Stimulated activated CD4-positive, alpha-beta T cell treated with anti-CD3 and anti-CD28 coated beads, TNF-alpha, amount 100 ng/mL, for 24 hours (primary cell): ENCODE measurements around the gene XRN1.
"Not testable (repeated sequence)": the region's sequence is repeated elsewhere in the genome, so short reads cannot be mapped to it uniquely, and the experiment has no call there.

Experiments
- DNase-seq, 3 experiments: peaks; one replicate each; pipeline ENCODE4 v3.0.0-alpha.2; 2020; ENCODE audit warnings: low read depth in 3 of 3

Gene XRN1

DNA sequence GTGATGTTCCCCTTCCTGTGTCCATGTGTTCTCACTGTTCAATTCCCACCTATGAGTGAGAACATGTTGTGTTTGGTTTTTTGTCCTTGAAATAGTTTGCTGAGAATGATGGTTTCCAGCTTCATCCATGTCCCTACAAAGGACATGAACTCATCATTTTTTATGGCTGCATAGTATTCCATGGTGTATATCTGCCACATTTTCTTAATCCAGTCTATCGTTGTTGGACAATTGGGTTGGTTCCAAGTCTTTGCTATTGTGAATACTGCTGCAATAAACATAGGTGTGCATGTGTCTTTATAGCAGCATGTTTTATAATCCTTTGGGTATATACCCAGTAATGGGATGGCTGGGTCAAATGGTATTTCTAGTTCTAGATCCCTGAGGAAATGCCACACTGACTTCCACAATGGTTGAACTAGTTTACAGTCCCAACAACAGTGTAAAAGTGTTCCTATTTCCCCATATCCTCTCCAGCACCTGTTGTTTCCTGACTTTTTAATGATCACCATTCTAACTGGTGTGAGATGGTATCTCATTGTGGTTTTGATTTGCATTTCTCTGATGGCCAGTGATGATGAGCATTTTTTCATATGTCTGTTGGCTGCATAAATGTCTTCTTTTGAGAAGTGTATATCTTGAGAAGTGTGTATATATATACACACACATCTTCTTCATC lies 123.4 kb downstream of the XRN1 start:
- DNase-seq = not testable (repeated sequence)

DNA sequence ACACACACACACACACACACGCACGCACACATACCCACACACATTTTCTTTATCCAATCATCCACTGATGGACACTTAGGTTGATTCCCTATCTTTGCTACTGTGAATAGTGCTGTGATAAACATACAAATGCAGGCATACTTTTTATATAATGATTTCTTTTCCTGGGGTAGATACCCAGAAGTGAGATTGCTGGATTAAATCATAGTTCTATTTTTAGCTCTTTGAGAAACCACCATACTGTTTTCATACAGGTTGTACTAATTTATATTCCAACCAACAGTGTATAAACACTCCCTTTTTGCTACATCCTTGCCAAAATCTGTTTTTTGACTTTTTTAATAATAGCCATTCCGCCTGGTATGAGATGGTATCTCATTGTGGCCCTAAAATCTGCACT lies 127.9 kb downstream of the XRN1 start:
- no peak for DNase-seq

DNA sequence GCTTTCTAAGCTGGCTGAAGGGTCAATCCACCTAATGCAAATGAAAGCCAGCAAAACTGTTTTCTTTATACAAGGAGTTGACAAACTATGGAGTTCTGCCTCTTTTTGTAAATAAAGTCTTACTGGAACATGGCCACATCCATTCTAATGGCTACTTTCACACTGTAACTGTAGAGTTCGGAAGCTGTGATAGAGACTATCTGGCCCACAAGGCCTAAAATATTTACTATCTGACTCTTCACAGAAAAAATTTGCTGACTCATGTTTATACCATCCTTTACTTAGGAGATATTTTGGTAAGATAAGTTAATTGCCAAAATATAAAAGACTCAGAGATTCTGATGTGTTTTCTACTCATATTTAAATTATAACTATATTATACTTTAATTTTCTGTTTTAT lies 128.7 kb downstream of the XRN1 start:
- DNase-seq = no peak

DNA sequence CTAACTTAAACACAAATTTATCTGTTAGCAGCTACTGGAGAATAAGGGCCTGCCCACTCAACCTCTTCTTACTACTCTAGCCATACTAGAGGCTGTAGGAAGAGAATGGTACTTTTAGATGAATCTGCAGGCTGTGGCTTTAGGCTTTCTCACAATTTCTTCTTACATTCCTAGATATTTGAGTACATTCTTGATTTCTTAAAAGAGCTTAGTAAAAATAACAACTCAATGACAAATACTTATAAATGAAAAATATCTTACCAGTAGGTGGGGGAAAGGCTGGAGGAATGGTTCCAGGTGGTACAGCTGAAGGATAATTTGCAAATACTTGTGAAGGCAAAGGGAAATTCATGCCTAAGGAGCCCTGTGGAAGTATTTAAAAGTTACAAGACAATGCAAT lies 129.5 kb downstream of the XRN1 start:
- DNase-seq = no peak

DNA sequence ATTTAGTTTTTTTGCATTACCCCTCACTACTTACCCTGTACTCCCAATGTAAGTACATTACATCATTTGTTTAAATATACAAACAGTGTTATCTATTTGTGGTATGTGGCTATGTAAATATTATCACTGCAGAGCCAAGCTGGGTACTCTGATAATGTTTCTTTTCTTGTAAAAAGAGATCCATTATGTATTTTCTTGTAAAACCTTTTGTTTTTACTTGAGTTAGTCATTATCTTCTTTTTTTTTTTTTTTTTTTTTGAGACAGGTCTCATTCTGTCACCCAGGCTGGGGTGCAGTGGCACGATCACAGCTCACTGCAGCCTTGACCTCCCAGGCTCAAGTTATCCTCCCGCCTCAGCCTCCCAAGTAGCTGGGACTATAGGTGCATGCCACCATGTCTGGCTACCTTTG lies 131.9 kb downstream of the XRN1 start:
- DNase-seq = not testable (repeated sequence)

DNA sequence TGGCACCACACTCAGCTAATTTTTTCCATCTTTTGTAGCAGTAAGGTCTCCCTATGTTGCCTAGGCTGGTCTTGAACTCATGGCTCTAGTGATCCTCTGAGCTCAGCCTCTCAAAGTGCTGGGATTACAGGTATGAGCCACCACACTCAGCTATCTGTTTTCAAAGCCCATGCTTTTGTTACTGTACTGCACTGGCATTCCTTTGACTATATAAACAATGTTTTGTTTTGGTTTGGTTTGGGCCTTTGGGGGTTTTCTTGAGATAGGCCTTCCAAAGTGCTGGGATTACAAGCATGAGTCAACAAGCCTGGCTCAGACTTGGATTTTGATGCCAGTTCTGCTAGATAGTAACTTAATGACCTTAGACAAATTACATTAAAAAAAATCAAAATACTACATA lies 132.8 kb downstream of the XRN1 start:
- no peak for DNase-seq

DNA sequence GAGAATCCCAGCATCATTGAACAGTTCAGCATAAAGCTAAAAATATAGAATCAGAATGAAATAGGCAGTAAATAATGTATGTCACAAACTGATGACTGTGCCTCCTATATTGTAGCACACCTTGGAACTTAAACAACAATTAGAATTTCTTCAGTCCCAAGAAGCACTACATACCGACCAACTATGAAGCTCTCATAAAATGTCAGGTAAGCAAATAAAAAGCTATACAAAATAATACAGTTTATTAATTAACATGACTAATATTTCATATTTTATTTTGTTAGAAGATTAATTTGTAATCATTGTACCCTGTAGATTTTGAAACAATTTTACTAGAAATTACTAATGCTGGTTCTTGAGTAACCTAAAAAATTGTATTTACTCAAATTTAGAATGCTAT lies 137.4 kb downstream of the XRN1 start:
- DNase-seq = no peak

DNA sequence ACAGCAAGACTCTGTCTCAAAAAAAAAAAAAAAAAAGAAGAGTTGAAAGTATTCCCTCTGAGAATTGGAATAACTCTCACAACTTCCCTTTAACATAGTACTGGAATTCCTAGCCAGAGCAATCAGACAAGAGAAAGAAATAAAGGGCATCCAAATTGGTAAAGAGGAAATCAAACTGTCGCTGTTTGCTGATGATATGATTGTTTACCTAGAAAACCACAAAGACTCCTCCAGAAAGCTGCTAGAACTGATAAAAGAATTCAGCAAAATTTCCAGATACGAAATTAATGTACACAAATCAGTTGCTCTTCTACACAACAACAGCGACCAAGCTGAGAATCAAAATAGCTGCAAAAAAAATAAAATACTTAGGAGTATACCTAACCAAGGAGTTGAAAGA lies 145.0 kb downstream of the XRN1 start:
- not testable (repeated sequence) for DNase-seq

DNA sequence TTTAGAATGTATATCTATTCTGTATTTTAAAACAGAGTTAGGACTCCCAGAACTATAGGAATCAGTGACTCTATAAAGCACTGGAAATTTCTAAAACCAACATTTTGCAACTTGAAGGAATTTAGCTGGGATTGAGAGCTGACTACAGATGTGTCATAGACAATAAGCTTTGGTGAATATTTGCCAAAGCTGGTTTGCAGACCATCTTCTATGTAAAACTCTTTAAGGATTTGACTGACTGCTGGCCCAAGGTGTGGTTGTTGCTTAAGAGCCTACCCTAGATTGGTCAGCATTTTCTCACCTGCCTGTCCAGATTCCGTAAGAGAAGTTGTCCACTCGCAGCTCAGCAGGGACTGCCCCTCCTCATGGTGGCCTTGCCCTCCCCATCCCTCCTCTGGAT lies 149.2 kb downstream of the XRN1 start:
- DNase-seq = no peak

DNA sequence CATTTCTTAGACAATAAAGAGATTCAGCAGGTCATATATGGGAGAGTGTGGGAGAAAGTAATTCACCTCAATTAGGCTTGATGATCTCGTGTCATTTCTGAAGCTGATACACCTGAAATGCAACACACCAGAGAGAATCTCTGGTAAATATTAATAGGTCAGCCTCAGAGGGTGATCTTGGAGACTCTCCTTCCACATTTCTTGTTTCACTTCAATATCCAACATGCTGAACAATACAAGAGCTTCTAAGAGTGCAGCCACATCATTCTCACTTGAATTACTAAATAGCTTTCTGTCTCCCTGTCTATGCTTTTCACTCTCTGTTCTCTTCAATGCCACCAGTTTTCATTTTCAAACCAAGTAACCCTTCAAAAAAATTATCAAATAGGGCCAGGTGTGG lies 151.3 kb downstream of the XRN1 start:
- DNase-seq = no peak

DNA sequence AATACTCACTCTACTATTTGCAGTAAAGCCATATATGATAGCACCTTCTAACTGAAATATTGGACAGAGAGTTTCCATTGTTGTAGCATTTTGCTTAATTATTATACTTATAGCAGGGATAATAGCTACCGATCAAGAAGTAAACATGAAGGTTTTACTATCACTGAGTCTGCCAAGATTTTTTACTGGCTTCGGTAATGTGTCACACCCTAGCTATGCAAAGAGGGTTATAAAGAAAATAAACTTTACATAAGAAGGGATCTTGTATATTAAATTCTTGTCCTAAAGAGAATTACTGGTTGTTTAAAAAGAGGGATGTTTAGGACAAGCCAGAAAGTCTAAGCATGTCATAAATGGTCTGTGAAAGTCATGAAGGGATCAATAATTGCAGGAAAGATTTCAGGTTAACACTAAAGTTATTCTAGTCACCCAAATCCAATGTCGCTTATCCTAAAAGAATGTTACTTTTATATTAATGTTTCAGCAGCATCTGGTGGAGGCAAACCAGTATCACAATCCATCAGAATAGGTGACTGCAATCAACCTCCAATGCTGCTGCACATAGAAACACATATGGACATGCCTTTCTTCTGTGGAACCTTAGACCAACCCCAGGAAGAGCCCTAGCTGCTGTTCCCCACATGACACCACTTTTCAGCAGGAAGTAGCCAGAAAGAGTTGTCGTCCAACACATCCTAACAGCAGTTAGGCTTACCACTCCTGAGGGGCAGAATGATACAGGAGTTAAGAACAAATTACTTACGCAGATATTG lies 159.8 kb downstream of the XRN1 start:
- no peak for DNase-seq

DNA sequence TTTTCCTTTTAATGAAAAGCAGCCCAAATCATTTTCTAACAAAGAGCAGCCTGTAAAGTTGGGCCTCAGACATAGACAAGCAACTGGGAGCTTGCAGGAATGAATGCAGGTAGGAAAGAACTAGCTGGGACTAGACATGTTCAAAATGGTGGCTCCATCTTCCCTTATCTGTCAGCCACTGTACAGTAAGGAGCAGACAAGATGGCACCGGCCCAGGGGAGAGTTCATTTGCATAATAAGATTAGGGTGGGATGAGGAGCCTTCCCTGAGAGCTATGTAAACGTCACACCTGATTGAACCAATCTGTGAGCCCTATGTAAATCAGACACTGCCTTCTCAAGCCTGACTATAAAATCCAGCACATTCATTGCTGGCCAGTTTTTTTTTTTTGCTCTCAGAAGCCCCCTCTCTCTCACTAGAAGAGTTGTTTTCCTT lies 162.7 kb downstream of the XRN1 start:
- DNase-seq = no peak

DNA sequence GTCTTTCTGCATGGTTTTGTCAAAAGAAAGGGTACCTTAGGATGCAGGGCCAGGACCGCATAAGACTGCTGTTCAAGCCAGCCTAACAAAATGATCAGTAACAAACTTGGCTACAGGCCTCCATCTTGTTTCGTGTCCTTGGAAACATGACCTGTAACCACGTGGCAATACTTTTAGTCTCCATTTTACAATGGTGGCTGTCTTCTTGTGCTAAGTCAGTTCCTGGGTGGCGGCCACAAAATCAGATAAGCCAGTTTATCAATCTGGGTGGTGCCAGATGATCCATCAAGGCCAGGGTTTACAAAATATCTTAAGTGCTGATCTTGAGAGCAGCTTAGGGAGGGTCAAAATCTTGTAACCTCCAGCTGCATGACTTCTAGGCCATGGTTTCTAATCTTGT lies 165.3 kb downstream of the XRN1 start:
- DNase-seq = no peak

DNA sequence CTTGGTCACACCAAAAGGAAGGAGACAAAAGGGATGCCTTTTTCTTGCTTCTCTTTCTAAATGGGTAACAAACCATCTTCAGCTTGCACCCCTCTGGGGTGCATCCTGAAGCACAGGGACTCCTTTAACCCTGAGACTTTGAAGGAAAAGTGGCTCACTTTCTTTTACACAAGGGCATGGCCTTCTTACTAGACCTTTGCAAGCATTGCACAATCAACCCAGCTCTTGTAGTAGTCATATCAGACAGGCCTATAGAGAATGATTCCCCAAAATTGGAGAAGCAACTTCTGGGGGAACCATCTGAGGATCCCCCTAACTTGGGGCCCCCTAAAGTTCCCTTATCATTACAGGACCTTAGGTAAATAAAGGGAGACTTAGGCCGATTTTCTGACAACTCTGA lies 166.4 kb downstream of the XRN1 start:
- no peak for DNase-seq

DNA sequence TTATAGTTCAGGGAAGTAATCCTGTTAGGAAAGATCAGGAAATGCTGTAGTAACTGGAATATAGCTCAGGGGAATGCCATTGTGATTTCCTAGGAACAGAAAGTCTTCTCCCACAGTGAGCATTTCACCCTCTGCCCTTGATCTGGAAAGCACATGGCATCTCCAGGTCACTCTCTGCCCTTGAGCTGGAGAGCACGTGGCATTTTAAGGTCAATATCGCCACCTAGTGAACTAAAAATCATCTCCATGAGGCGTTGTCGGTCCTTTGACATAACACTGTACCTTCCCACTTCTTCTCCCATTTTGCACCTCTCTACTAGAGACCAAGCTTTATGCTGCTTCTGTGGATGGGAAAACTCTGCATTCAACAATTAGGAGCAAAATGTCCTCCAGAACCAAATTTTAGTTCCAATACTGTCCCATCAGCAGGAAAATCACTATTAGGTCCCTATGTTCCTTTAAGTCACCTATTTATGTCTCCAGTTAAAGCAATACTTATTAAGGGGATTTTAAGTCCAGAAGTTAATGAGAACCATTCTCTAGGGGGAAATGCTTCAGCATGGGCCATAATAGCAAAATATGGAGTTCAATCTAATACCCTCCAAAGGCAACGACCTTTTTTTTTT lies 167.8 kb downstream of the XRN1 start:
- DNase-seq = peak in 2 of 3 experiments; percentile 5 to 15

DNA sequence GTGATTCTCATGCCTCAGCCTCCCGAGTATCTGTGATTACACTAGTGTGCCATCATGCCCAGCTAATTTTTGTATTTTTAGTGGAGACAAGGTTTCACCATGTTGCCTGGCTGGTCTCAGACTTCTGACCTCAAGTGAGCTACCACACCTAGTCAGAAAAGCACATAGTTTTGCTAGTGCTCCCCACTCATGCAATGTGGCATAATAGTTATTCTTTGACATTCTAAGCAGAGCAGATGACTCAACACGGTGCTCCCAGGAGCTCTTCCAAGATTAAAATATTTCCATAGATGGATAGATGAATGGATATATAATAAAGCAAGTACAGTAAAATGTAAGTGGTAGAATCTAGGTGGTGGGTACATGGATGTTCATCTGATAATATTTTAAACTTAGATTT lies 169.4 kb downstream of the XRN1 start:
- DNase-seq = no peak

DNA sequence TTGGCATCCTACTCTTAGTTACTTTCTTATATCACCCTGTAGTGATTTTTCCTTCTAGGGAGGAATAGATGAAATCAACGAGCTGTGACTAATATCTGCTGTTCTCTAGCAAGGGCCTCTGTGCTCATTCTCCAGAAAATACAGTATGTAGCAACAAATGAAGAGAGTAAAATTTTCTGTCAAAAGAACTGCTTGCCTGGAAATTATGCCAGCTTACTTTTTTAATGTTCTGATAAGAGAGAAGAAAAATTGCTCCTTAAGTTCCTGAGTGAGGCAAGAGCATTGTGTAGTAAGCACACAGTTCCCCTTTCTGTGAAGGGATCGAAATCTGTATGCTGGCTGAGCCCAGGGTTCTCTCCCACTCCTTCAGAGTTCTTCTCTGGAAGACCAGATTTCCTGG lies 171.1 kb downstream of the XRN1 start:
- DNase-seq = no peak

DNA sequence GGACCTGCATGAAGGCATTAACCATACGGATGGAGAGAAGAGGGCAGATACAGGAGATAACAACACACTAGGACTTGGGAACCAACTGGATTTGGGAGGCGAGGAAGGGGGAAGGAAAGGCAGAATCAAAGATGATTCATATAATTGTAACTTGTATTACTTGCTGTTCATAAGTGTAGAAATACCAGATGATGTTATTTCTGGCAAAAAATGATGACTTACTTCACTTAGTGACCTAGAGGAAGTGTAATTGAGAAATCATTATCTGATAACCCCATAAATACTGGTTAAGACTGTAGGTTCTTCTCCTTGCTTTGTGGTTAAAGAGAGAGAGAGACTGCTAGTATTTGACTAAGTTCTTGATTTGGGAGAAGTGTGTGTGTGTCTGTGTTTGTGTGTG lies 172.0 kb downstream of the XRN1 start:
- no peak for DNase-seq

DNA sequence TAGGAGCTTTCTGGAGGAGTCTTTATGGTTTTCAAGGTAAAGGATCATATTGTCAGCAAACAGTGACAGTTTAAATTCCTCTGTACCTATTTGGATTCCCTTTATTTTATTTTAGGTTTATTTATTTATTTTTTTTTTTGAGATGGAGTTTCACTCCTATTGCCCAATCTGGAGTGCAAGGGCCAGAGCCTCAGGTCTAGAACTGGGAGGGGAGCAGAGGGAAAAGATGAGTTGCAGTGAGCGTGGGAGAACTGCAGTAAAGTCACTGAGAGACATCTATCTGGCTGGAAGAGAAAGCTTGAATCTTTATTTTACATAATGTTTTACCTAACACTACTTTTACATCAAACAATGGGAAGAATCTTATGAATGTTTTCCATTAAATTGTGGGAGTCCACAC lies 172.9 kb downstream of the XRN1 start:
- DNase-seq = no peak

DNA sequence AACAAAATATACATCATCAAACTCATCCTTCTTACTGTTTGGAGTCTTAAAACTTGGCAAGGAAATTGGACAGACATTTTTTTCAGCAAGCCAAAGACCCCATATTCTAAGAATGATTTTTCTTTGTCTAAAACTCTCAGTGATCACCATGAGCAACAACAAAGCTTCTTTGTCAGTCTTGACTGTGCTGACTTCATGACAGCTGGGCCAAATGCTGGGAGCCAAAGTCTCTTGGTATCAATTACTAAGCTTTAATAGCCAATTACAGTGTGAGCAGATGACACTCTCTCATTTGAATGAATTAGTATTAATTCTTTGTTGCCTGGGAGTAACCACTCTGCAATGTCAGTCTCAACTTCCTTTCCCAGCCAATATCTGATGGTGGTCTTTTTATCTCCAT lies 174.3 kb downstream of the XRN1 start:
- DNase-seq = no peak

DNA sequence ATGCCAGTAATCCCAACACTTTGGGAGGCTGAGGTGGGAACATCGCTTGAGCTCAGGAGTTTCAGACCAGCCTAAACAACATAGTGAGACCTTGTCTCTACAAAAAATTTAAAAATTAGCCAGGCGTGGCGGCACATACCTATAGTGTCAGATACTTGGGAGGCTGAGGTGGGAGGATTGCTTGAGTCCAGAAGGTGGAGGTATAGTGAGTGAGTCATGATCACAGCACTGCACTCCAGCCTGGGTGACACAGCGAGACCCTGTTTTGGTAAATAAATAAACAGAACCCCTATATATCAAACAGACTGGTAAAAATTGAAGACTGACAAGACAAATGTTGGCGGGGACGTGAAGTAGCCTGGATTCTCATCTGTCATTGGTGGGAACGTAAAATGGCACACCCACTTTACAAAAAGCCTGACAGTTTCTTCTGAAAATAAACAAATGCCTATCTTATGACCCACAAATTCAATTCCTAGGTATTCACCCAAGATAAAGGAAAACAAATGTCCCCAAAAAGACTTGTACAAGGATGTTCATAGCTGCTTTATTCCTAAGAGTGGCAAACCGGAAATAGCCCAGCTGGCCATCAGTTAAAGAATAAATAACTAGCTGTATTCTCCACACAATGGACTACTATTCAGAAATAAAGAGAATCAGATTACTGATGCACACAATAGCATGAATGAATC lies 175.5 kb downstream of the XRN1 start:
- no peak for DNase-seq

DNA sequence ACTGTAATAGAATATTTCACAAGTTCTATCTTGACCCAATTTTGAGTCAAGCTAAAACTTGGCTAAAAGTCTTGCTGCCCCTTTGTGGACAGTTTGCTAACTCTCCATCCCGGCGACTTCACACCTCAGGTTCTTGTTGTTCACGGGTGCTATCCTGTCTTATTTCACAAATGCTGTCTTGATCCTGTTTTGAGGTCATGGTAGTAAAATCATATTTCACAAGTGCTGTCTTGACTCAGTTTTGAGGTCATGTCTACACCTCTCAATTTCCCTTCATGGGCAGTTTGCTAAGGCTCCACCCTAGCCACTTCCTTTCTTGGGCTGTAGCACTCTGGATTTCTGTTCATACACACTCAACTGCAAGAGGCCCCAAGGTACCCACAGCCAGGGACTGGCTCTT lies 177.4 kb downstream of the XRN1 start:
- no peak for DNase-seq

DNA sequence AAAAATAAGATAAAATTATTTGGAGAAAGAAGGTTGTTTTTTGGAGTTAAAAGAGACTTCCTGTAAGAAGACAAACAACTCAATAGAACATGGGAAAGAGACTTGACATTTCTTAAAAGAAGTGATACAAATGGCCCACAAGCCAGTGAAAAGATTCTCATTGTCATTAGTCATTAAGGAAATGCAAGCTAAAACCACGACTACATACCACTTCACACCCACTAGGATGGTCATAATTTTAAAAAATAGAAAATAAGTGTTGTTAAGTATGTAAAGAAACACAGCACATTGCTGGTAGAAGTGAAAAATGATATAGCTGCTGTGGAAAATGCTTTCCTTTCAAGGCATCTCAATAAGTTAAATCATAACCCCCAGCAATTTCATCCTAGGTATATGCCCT lies 178.1 kb downstream of the XRN1 start:
- DNase-seq = no peak
